ENCODE measurements around the gene MSL1. TPM values are rescaled to one million over a fixed set of nuclear protein-coding genes. Genes with fewer than 3 reads are reported as not detected.
A peak's percentile ranks its signal among the peaks of the same experiment; 100 is the strongest.

MSL1 gene, protein sequence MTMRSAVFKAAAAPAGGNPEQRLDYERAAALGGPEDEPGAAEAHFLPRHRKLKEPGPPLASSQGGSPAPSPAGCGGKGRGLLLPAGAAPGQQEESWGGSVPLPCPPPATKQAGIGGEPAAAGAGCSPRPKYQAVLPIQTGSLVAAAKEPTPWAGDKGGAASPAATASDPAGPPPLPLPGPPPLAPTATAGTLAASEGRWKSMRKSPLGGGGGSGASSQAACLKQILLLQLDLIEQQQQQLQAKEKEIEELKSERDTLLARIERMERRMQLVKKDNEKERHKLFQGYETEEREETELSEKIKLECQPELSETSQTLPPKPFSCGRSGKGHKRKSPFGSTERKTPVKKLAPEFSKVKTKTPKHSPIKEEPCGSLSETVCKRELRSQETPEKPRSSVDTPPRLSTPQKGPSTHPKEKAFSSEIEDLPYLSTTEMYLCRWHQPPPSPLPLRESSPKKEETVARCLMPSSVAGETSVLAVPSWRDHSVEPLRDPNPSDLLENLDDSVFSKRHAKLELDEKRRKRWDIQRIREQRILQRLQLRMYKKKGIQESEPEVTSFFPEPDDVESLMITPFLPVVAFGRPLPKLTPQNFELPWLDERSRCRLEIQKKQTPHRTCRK
- total RNA-seq = 132 to 139 TPM (median 135 TPM) in 3 replicates

DNA sequence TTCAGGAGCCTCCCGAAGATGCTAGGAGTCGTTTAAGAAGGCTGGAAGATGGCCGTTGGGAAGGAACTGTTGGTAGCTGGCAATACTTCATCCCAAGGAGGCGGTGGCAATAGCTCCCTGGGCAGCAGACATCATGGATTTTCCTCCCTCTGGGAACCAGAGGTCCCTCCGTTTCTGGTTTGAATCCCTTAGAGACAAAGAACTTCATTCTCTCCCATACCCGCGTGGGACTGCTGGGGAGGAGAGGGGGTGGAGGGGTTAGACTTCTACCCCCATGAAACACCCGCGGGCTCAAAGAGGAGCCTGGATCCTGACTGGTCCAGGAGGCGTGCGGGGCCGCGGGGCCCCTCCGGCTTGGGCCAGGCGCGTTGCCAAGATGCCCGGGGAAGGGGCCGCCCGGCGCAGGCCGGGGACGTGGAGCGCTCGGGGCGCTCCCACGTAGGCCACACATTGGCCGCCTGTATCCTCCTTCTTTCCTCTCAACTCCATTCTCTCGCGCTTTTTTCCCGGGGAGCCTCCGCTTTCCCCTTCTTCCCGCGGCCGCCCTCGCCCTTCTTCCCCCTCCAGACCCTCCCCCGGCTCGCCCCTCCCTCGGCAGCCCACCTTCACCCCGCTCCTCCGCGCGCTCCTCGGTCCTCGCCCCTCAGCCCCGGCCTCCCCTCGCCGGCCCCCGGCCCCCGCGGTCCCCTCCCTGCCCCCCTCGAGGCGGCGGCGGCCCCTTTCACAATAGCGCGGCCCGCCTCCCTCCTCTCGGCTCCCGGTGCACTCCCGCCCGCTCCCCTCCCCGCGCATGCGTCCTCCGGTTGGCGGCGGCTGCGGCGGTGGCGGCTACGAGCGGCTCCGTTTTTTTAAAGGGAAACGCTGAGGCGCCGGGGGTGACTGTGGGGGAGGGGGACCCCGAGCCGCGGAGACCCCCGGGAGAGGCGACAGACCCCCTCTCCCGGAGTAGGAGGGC, at the start of gene MSL1:
Gene MSL1 (plus strand): TSS at position 791 of the 955 bp plus-strand sequence. CDS start 642 bp downstream, outside the sequence.
- DNase-seq (ENCODE audit: low spot score in 2 of 2, unreplicated experiment in 2 of 2) = peak; percentile 90 to 92
- Mint-ChIP-seq H3K27ac (peak within 1 kb of the TSS; percentile 97), H3K4me3 (peak within 1 kb of the TSS; percentile 98), H3K4me1 (peaks cover 28% of the 10 kb centered on the region), H3K9me3 (no peaks in the 10 kb centered on the region), H3K27me3 (ENCODE audit: low read depth) (no peaks in the 10 kb centered on the region), H3K36me3 (peaks cover 10% of the 10 kb centered on the region)
- TF ChIP-seq, protein P1, sequence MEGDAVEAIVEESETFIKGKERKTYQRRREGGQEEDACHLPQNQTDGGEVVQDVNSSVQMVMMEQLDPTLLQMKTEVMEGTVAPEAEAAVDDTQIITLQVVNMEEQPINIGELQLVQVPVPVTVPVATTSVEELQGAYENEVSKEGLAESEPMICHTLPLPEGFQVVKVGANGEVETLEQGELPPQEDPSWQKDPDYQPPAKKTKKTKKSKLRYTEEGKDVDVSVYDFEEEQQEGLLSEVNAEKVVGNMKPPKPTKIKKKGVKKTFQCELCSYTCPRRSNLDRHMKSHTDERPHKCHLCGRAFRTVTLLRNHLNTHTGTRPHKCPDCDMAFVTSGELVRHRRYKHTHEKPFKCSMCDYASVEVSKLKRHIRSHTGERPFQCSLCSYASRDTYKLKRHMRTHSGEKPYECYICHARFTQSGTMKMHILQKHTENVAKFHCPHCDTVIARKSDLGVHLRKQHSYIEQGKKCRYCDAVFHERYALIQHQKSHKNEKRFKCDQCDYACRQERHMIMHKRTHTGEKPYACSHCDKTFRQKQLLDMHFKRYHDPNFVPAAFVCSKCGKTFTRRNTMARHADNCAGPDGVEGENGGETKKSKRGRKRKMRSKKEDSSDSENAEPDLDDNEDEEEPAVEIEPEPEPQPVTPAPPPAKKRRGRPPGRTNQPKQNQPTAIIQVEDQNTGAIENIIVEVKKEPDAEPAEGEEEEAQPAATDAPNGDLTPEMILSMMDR (IDR thresholded peaks at IDR 0.05; ENCODE audit: unreplicated experiment) = no peak

DNA sequence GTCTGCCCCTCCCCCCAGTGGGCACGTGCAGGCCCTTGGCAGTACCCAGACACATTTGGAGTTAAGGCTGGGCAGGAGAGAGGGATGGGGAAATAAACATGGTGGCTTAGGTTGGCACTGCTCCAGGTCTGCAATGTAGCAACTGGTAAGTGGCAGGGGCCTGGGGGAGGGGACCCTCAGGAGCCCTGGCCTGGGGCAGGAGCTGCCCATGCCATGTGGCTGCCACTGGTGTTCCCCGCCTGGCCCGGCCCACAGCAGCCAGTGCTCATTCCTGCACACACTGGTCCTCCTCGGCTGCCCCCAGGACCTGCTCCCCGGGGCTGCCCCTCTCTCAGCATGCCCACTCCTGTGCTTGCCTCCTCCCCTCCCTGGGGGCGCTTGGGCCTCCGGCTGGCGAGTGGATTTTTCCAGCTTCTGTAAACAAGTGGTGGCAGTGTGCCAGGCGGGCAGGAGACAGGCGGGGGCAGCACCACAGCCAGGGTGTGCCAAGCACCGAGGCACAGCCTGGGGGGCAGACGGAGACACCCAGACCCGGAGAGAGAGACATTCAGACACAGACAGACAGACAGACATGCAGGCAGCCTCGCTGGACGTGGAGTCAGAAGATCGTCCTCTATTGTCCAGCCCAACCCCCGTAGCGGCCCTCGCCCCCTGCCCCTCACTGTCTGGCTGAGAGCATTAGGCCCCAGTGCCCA, 49.6 kb upstream of the MSL1 start:
- peak overlapping the region; percentile 86 for H3K27ac Mint-ChIP-seq

DNA sequence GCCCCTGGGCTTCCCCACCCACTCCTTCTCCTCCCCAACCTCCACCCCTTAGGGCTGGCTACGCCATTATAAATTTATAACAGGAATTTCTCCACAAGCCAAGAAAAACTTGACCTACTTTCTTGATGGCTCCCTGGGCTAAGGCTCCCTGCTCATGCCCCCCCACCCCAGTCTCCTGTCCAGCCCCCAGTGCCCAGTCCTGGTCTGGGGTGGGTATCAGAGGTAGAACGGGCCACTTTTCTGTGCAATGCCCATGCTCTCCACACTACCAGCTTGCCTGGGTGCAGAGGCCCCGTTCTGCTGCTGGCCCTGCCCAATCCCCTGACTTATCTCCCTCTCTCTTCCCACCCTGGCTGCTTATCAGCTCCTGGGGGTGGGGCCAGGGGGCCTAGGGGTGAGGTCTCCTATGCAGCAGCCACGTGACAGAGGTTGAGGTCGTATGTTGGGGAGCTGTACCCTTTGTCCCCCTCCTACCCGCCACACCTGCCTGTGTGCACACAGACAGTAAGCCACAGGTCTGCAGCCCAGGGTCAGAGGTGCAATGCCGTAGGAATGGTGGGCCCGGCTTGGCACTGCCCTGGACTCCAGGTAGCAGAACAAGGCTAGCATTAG, 48.9 kb upstream of the MSL1 start:
- no peaks in the 10 kb centered on the region for H3K9me3 Mint-ChIP-seq
- peaks cover 71% of the 10 kb centered on the region for H3K4me1 Mint-ChIP-seq
- H3K27me3 Mint-ChIP-seq (ENCODE audit: low read depth) = no peaks in the 10 kb centered on the region
- no peak overlapping the region for H3K4me3 Mint-ChIP-seq
- peak overlapping the region; percentile 86 for H3K27ac Mint-ChIP-seq
- peaks cover 2% of the 10 kb centered on the region for H3K36me3 Mint-ChIP-seq
- no peak for DNase-seq (ENCODE audit: low spot score in 2 of 2, unreplicated experiment in 2 of 2)
- TF ChIP-seq, protein P1 (IDR thresholded peaks at IDR 0.05; ENCODE audit: unreplicated experiment) = no peak

More for the DNA sequence above, 49.6 kb upstream of the MSL1 start:
- no peak for DNase-seq (ENCODE audit: low spot score in 2 of 2, unreplicated experiment in 2 of 2)
- TF ChIP-seq, protein P1 (IDR thresholded peaks at IDR 0.05; ENCODE audit: unreplicated experiment) = no peak
- Mint-ChIP-seq H3K9me3 (no peaks in the 10 kb centered on the region), H3K36me3 (peaks cover 2% of the 10 kb centered on the region), H3K4me3 (no peak overlapping the region), H3K4me1 (peaks cover 76% of the 10 kb centered on the region), H3K27me3 (ENCODE audit: low read depth) (no peaks in the 10 kb centered on the region)

DNA sequence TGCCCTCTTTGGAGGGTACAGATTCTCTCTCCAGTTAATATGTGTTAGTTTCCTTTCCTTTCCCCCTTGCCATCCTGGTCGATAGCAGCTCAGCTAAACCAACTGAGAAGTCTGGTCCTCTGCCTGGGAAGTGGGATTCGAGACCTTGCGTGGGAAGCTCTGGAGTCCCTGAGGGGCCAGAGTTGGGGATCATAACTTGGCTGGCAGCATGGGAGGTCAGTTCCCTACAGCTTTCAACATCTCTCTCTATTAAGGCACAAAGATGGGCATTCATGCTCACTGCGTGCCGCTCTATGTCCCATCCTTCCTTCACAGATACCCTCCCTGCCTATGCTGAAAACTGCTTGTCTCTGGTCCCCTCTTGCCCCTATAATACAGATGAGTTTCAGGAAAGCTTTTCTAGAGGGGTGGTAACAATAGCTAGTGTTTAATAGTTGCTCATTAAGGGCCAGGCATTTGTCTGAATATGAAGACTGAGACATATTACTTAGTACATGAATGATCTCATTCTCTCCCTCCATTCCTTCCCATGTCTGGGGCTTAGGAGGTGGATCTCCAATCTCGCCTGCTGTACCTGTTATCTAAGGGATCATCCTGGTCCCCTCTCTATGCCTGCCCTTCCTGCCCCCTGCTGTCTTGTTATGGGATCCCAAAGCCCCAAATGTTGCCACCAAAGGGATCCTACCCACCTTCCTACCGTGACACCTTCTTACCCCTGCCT, 48.2 kb upstream of the MSL1 start:
- Mint-ChIP-seq H3K27me3 (ENCODE audit: low read depth) (no peaks in the 10 kb centered on the region), H3K9me3 (no peaks in the 10 kb centered on the region), H3K4me3 (no peak overlapping the region), H3K27ac (peak overlapping the region; percentile 86), H3K36me3 (peaks cover 4% of the 10 kb centered on the region), H3K4me1 (peaks cover 63% of the 10 kb centered on the region)
- TF ChIP-seq, protein P1 (IDR thresholded peaks at IDR 0.05; ENCODE audit: unreplicated experiment) = no peak
- DNase-seq (ENCODE audit: low spot score in 2 of 2, unreplicated experiment in 2 of 2) = no peak
